ENCODE results near the gene GUK1.

DNA sequence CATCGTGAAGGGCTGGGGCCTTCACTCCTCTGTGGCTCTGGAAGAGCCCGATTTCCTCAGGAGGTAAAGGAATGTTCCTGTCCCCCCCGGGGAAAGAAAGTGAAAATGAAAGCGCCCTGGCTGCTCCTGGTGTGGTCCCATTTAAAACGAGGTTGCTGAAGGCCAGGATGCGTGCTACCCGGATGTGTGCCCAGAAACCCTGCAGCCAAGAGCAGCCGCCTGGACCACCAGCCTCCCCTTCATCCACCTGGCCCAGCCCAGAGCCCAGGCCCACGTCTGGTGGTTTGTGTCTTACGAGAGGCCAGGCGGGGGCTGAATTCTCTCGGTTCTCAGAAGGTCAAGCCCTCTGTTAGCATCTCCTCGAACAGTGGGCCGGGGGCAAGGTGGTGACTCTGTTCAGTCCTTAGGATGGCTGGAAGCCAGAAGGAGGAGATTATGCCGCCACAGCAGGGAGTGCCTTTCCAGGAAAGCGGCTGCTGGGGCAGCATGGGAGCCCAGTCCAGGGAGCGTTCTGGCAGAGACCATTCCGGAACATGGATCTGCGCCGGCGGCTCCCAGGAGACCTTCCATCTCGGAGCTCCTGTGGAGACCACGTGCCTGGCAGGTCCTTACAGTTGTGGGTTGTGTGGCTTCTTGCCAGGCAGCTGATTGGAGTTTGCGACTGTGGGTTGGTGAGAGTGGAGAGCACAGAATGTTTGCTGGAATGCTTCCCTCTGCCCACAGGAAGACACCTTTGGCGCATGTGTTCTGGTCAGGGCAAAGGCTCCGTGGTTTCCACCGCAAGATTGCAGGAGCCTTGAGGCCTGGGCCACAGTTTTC lies 1.4 kb downstream of the GUK1 start:
- TF ChIP-seq, protein P1, sequence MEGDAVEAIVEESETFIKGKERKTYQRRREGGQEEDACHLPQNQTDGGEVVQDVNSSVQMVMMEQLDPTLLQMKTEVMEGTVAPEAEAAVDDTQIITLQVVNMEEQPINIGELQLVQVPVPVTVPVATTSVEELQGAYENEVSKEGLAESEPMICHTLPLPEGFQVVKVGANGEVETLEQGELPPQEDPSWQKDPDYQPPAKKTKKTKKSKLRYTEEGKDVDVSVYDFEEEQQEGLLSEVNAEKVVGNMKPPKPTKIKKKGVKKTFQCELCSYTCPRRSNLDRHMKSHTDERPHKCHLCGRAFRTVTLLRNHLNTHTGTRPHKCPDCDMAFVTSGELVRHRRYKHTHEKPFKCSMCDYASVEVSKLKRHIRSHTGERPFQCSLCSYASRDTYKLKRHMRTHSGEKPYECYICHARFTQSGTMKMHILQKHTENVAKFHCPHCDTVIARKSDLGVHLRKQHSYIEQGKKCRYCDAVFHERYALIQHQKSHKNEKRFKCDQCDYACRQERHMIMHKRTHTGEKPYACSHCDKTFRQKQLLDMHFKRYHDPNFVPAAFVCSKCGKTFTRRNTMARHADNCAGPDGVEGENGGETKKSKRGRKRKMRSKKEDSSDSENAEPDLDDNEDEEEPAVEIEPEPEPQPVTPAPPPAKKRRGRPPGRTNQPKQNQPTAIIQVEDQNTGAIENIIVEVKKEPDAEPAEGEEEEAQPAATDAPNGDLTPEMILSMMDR (IDR thresholded peaks at IDR 0.05), result no peak
- no peak for TF ChIP-seq POLR2A (IDR thresholded peaks at IDR 0.05)
